CD4-positive, alpha-beta T cell (primary cell): Measurements from ENCODE around the gene NMNAT2. TPM values are rescaled to one million over a fixed set of nuclear protein-coding genes. Genes with fewer than 3 reads are reported as not detected.

Experiments
- ATAC-seq: fragments of 200-7000 bp; cut with Tn5 transposase; one replicate; pipeline ENCODE4 v1.10.0; 2022; ENCODE audit warnings: mild to moderate bottlenecking; ENCODE audit not compliant: poor library complexity
- CTCF ChIA-PET: fragments of 350-600 bp; sonication (Branson Sonifier 250); formaldehyde crosslinking; loops from one replicate; lab custom pipeline; 2021; ENCODE audit warnings: antibody characterized with exemption, inconsistent platforms; lab: Charles Lee
- POLR2A ChIA-PET: fragments of 350-600 bp; sonication (Branson Sonifier 250); formaldehyde crosslinking; loops from one replicate; lab custom pipeline; 2021; ENCODE audit warnings: antibody characterized with exemption, inconsistent platforms; lab: Charles Lee
- DNase-seq, 14 experiments: peaks; one replicate each; pipeline ENCODE4 v3.0.0-alpha.2; 2013 to 2020; ENCODE audit warnings: mixed read lengths in 2 of 14
- H3K27ac ChIP-seq, 2 donors: one replicate each; pipeline versions ENCODE4 v1.5.1 to v1.7.0; 2013; ENCODE audit warnings: low read length in 2 of 2, low read depth in 1 of 2, mild to moderate bottlenecking in 1 of 2
- H3K27me3 ChIP-seq, 2 experiments: 1 replicate in 1 of 2; 2 replicates in 1 of 2; pipeline versions ENCODE4 v1.6.1 to v1.7.0; 2013; ENCODE audit warnings: low read length in 2 of 2, control low read depth in 1 of 2, mild to moderate bottlenecking in 1 of 2, moderate library complexity in 1 of 2; ENCODE audit not compliant: insufficient read depth in 2 of 2, control insufficient read depth in 1 of 2
- H3K36me3 ChIP-seq: one replicate; pipeline ENCODE4 v1.6.1; 2013; ENCODE audit warnings: low read length, control low read depth; ENCODE audit not compliant: insufficient read depth
- H3K4me1 ChIP-seq: one replicate; pipeline ENCODE4 v1.6.1; 2013; ENCODE audit warnings: low read length, control low read depth; ENCODE audit not compliant: insufficient read depth
- H3K4me3 ChIP-seq: one replicate; pipeline ENCODE4 v1.5.1; 2013; ENCODE audit warnings: mild to moderate bottlenecking, low read length, moderate library complexity
- H3K9me3 ChIP-seq, 2 experiments: 1 replicate in 1 of 2; 2 replicates in 1 of 2; pipeline versions ENCODE4 v1.6.1 to v1.7.0; 2013; ENCODE audit warnings: low read length in 2 of 2, mild to moderate bottlenecking in 2 of 2, control low read depth in 1 of 2, moderate library complexity in 1 of 2; ENCODE audit not compliant: control insufficient read depth in 1 of 2, insufficient read depth in 1 of 2
- H3K27ac Mint-ChIP-seq: one replicate; pipeline ENCODE4 v1.8.0; 2020; ENCODE audit warnings: mixed read lengths
- H3K27me3 Mint-ChIP-seq: one replicate; pipeline ENCODE4 v1.8.0; 2021; ENCODE audit warnings: mixed read lengths
- H3K36me3 Mint-ChIP-seq: one replicate; pipeline ENCODE4 v1.8.0; 2021; ENCODE audit warnings: low read depth, mixed read lengths
- H3K4me1 Mint-ChIP-seq: one replicate; pipeline ENCODE4 v1.8.0; 2021; ENCODE audit warnings: low read depth, mixed read lengths
- H3K4me3 Mint-ChIP-seq: one replicate; pipeline ENCODE4 v1.8.0; 2020; ENCODE audit warnings: mild to moderate bottlenecking, mixed read lengths
- H3K9me3 Mint-ChIP-seq: one replicate; pipeline ENCODE4 v1.8.0; 2020; ENCODE audit warnings: mixed read lengths
- intact Hi-C, 2 experiments: fragments of 100-400 bp; cut with DNase I in 1 of 2; cut with micrococcal nuclease in 1 of 2; formaldehyde crosslinking; loops; one replicate each; pipeline versions ENCODE4 v1.15.1 to v1.9.0; 2023 to 2025; cut with DNase I, micrococcal nuclease
- total RNA-seq, 174 experiments: library from RNA in 2 of 174; stranded (reverse) in 2 of 174; gene quantifications; one replicate each; pipeline ENCODE4 v1.2.3 and lab custom pipeline; 2021 to 2026
- TF ChIP-seq, protein P1 (sequence below): fragments of 200-600 bp; IDR thresholded peaks from one replicate; pipeline ENCODE4 v1.8.0; 2022; ENCODE audit warnings: antibody characterized with exemption, mild to moderate bottlenecking

Gene NMNAT2
- total RNA-seq, 2 experiments from 2014 or later = not detected

DNA sequence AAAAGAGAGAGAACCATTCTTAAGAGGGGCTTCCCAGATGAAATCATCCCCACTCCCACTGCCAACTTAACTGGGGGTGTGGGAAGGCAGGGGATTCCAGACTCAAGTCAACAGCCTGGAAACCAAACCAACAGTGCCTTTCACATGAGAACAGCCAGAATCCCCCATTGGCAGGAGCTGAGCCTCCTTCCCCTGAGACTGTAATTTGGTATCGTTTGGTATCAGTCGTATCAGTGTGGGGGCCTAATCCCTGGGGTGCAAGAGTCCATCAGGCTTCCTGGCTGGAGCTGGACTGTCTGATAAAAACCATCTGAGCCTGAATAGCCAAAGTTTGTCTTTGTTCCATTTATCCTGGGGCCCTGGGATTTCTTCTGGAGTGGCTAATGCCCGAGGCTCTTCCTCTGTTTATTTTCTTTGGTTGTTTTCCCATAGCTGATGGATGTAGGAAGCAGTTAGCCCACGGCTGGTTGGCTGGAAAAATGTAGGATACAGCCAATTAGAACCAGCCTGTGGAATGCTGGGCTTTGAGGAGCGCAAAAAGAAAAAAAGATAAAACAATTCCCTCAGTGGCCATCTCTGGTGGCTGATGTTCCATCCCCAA lies 147.5 kb downstream of the NMNAT2 start:
- intact Hi-C loops = no loop called here
- TF ChIP-seq, protein P1, sequence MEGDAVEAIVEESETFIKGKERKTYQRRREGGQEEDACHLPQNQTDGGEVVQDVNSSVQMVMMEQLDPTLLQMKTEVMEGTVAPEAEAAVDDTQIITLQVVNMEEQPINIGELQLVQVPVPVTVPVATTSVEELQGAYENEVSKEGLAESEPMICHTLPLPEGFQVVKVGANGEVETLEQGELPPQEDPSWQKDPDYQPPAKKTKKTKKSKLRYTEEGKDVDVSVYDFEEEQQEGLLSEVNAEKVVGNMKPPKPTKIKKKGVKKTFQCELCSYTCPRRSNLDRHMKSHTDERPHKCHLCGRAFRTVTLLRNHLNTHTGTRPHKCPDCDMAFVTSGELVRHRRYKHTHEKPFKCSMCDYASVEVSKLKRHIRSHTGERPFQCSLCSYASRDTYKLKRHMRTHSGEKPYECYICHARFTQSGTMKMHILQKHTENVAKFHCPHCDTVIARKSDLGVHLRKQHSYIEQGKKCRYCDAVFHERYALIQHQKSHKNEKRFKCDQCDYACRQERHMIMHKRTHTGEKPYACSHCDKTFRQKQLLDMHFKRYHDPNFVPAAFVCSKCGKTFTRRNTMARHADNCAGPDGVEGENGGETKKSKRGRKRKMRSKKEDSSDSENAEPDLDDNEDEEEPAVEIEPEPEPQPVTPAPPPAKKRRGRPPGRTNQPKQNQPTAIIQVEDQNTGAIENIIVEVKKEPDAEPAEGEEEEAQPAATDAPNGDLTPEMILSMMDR = no peak
- Histone ChIP-seq H3K27ac (no peak overlapping the region), H3K36me3 (no peaks in the 10 kb centered on the region), H3K4me1 (no peaks in the 10 kb centered on the region), H3K27me3 (peaks cover 0 to 3% of the 10 kb centered on the region in 2 experiments), H3K9me3 (no peaks in the 10 kb centered on the region), H3K4me3 (no peak overlapping the region)
- no peak overlapping the region for H3K4me3 Mint-ChIP-seq
- ATAC-seq = no peak
- no peak overlapping the region for H3K27ac Mint-ChIP-seq
- no peaks in the 10 kb centered on the region for H3K36me3 Mint-ChIP-seq
- ChIA-PET CTCF (no interaction called here), POLR2A (no interaction called here)
- no peaks in the 10 kb centered on the region for H3K4me1 Mint-ChIP-seq
- DNase-seq = no peak
- H3K27me3 Mint-ChIP-seq = peaks cover 27% of the 10 kb centered on the region
- H3K9me3 Mint-ChIP-seq = no peaks in the 10 kb centered on the region

DNA sequence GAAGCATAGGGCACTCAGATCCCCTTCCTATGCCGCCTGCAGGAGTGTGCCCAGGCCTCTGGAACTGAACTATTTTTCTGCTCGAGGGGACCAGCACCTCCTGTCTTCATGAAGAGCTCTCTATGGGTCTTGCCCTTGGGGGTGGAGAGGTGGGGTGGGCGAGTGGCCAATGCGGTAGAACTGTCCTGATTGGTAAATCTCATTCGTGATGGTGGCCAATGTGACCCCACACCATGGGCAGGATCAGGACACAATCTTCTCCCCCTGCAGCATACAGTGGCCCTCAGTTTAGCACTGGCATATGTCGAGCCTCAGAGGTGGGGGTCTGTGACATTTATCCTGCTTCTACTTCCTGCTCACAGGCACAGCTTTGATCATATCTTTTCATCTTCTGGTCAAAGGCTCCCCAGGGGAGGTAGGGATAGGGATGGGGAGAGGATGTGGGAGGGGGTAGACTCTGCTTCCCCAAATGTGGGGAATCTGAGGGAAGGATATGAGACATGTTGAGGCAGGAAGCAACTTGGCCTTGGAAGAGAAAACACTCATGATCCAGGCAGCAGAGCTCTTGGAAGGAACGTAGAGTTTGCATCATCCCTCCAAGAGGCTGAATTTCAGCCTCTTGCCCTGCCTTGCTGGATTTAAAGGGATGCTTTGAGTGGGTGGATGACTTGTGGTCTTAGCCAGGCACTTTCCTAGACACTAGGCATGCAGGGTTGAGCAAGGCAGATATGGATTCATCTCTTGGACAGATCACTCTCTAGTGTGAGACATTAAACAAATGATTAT lies 150.3 kb downstream of the NMNAT2 start:
- no peaks in the 10 kb centered on the region for H3K36me3 Mint-ChIP-seq
- ATAC-seq (no peak), DNase-seq (no peak)
- no peaks in the 10 kb centered on the region for H3K9me3 ChIP-seq
- no peak overlapping the region for H3K4me3 ChIP-seq
- no peaks in the 10 kb centered on the region for H3K36me3 ChIP-seq
- H3K27ac ChIP-seq = no peak overlapping the region
- H3K27me3 ChIP-seq = peaks cover 3% of the 10 kb centered on the region in 2 experiments
- TF ChIP-seq, protein P1 = no peak
- POLR2A ChIA-PET = no interaction called here
- peaks cover 39% of the 10 kb centered on the region for H3K27me3 Mint-ChIP-seq
- no peaks in the 10 kb centered on the region for H3K4me1 ChIP-seq
- H3K9me3 Mint-ChIP-seq = no peaks in the 10 kb centered on the region
- CTCF ChIA-PET = no interaction called here
- intact Hi-C loops = no loop called here
- H3K4me1 Mint-ChIP-seq = no peaks in the 10 kb centered on the region
- H3K4me3 Mint-ChIP-seq = no peak overlapping the region
- H3K27ac Mint-ChIP-seq = no peak overlapping the region

DNA sequence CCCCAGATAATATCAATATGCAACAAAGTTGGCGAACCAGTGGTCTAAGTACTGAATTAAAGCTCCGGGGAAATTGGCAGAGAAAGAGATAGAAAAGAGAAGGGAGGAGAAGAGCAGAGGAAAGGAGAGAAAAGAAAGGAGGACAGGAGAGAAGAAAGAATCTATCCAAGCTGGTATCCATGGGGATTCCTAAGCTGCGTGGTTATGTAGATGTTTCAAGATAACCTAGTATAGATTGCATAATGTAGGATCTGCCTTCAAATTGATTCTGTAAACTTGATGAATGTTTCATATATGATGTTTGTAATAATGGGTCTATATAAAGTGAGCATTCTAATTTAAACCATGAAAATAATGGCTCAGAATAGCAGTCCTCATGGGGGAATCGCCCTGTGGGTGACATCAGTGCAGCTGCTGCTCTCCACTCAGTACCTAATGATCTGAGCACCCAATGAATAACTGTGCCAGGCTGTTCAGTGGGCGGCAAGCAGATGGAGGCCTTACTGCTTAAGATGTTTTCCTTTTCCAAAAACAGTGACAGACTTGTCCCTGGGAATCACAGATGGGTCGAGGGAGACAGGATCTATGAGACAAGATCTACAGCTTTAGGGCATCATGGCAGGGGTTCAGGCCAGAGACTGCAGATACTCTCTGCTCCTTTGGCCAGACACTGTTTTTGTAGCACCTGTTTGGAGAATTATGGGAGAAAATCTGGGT lies 154.1 kb downstream of the NMNAT2 start:
- intact Hi-C loops = no loop called here
- H3K27me3 ChIP-seq = peaks cover 3 to 9% of the 10 kb centered on the region in 2 experiments
- H3K9me3 ChIP-seq = no peaks in the 10 kb centered on the region
- DNase-seq (no peak), ATAC-seq (no peak)
- ChIA-PET CTCF (no interaction called here), POLR2A (no interaction called here)
- Mint-ChIP-seq H3K27ac (no peak overlapping the region), H3K36me3 (no peaks in the 10 kb centered on the region), H3K9me3 (no peaks in the 10 kb centered on the region), H3K4me3 (no peak overlapping the region), H3K4me1 (no peaks in the 10 kb centered on the region), H3K27me3 (peaks cover 59% of the 10 kb centered on the region)
- no peak overlapping the region for H3K4me3 ChIP-seq
- H3K27ac ChIP-seq = no peak overlapping the region
- H3K36me3 ChIP-seq = no peaks in the 10 kb centered on the region
- no peaks in the 10 kb centered on the region for H3K4me1 ChIP-seq
- TF ChIP-seq, protein P1 = no peak
